K562 (cell line): ENCODE results near the gene PRAC1. TPM values are rescaled to one million over a fixed set of nuclear protein-coding genes. Genes with fewer than 3 reads are reported as not detected.

Experiments
- ATAC-seq: fragments of 200-7000 bp; cut with Tn5 transposase; 3 replicates; pipeline ENCODE4 v1.9.1; 2020; ENCODE audit warnings: moderate library complexity
- BruUV-seq: library from RNA; stranded (reverse); fragments of 400-500 nt; replicated peaks from 2 replicates; lab custom pipeline; 2021; lab: Mats Ljungman, UMichigan
- CTCF ChIA-PET: fragments of 300-600 bp; formaldehyde crosslinking; extraction: SDS; loops from one replicate; lab custom pipeline; 2021; ENCODE audit warnings: low intra/inter-chr PET ratio; lab: Yijun Ruan, JAX
- POLR2A ChIA-PET: fragments of 300-600, 350-650 bp; sonication (Branson Sonifier 250); formaldehyde crosslinking; extraction: SDS; loops from one replicate; lab custom pipeline; 2021; ENCODE audit warnings: antibody characterized with exemption, inconsistent platforms; lab: Yijun Ruan, JAX
- DNase-seq, 4 experiments: peaks; one replicate each; pipeline versions ENCODE4 v3.0.0 to v3.0.0-alpha.2; 2011 to 2018; ENCODE audit warnings: low spot score in 3 of 4, mixed read lengths in 3 of 4; ENCODE audit errors: extremely low read depth in 1 of 4
- FAIRE-seq: peaks from 2 replicates; lab custom pipeline; 2011; peaks lifted over from hg19 to GRCh38; lab: Jason Lieb, UNC
- H2AFZ ChIP-seq: 2 replicates; pipeline ENCODE4 v1.6.0; 2011; ENCODE audit warnings: low read depth, low read length, control low read depth, inconsistent platforms
- H3K27ac ChIP-seq: fragments of 200-600 bp; 3 replicates; pipeline ENCODE4 v1.8.0; 2011; ENCODE audit warnings: low read depth, mild to moderate bottlenecking, control low read depth, inconsistent platforms, low read length, moderate library complexity, mixed read lengths; ENCODE audit errors: extremely low read depth
- H3K27me3 ChIP-seq, 2 experiments: fragments of 300-600 bp in 1 of 2; 2 replicates in 1 of 2; 3 replicates in 1 of 2; pipeline versions ENCODE4 v1.6.0 to v1.8.0; 2011; ENCODE audit warnings: inconsistent platforms in 2 of 2, low read length in 2 of 2, mild to moderate bottlenecking in 1 of 2, mixed read lengths in 1 of 2, moderate library complexity in 1 of 2; ENCODE audit not compliant: control insufficient read depth in 2 of 2, insufficient read depth in 2 of 2
- H3K36me3 ChIP-seq: fragments of 300-600 bp; 3 replicates; pipeline ENCODE4 v1.8.0; 2011; ENCODE audit warnings: mild to moderate bottlenecking, low read length, inconsistent platforms; ENCODE audit not compliant: control insufficient read depth, insufficient read depth
- H3K4me1 ChIP-seq, 2 experiments: fragments of 200-600 bp in 1 of 2; replicated peaks in 1 of 2; 2 replicates in 1 of 2; 3 replicates in 1 of 2; pipeline versions ENCODE4 v1.5.1 to v1.8.0; 2011; ENCODE audit warnings: inconsistent platforms in 2 of 2, low read length in 2 of 2, mild to moderate bottlenecking in 1 of 2, mixed read lengths in 1 of 2, moderate library complexity in 1 of 2; ENCODE audit not compliant: control insufficient read depth in 2 of 2, insufficient read depth in 2 of 2
- H3K4me2 ChIP-seq: 2 replicates; pipeline ENCODE4 v1.6.1; 2011; ENCODE audit warnings: low read length, control low read depth, inconsistent platforms, mixed read lengths; ENCODE audit not compliant: insufficient read depth
- H3K4me3 ChIP-seq: fragments of 200-600 bp; sonication (generic), shearing (Covaris generic); 2 replicates; pipeline ENCODE4 v1.5.1; 2016; ENCODE audit warnings: control low read depth, inconsistent platforms
- H3K79me2 ChIP-seq: fragments of 200-600 bp; 3 replicates; pipeline ENCODE4 v1.8.0; 2011; ENCODE audit warnings: low read length, inconsistent platforms; ENCODE audit not compliant: control insufficient read depth, insufficient read depth
- H3K9ac ChIP-seq, 2 experiments: 2 replicates each; pipeline versions ENCODE4 v1.6.0 to v1.6.1; 2011; ENCODE audit warnings: low read depth in 2 of 2, low read length in 2 of 2, control low read depth in 1 of 2, inconsistent platforms in 1 of 2, mild to moderate bottlenecking in 1 of 2, mixed read lengths in 1 of 2; ENCODE audit not compliant: insufficient read depth in 1 of 2
- H3K9me1 ChIP-seq: one replicate; pipeline ENCODE4 v1.6.0; 2011; ENCODE audit warnings: inconsistent platforms, mild to moderate bottlenecking, low read length, moderate library complexity; ENCODE audit not compliant: control insufficient read depth, insufficient read depth
- H3K9me3 ChIP-seq: replicated peaks from 2 replicates; pipeline ENCODE4 v1.5.1; 2011; ENCODE audit warnings: low read depth, low read length, inconsistent platforms; ENCODE audit not compliant: control insufficient read depth, insufficient read depth
- H4K20me1 ChIP-seq: replicated peaks from 2 replicates; pipeline ENCODE4 v1.6.1; 2011; ENCODE audit warnings: low read length, inconsistent platforms, mixed read lengths; ENCODE audit not compliant: control insufficient read depth, insufficient read depth
- ARID1B ChIP-seq: fragments of 450-650 bp; IDR thresholded peaks from 2 replicates; pipeline ENCODE4 v1.6.1; 2016; ENCODE audit warnings: antibody characterized with exemption, mild to moderate bottlenecking, inconsistent platforms
- BCL6 ChIP-seq: fragments of 250-450 bp; sonication (Bioruptor Pico); IDR thresholded peaks from 2 replicates; pipeline ENCODE4 v1.4.0; 2020
- BMI1 ChIP-seq: fragments of 150-350 bp; IDR thresholded peaks from 2 replicates; pipeline ENCODE4 v1.6.1; 2014; ENCODE audit warnings: low read length
- CBX2 ChIP-seq: fragments of 200-600 bp; sonication (generic); IDR thresholded peaks from one replicate; pipeline ENCODE4 v1.6.1; 2012; ENCODE audit warnings: mild to moderate bottlenecking, low read length, inconsistent platforms; ENCODE audit not compliant: insufficient read depth, poor library complexity, severe bottlenecking
- CBX3 ChIP-seq, 2 experiments: IDR thresholded peaks; 1 replicate in 1 of 2; 2 replicates in 1 of 2; pipeline ENCODE4 v1.6.1; 2012; ENCODE audit warnings: inconsistent platforms in 2 of 2, low read length in 2 of 2, borderline replicate concordance in 1 of 2, control low read depth in 1 of 2
- CBX8 ChIP-seq: fragments of 200-600 bp; sonication (generic); IDR thresholded peaks from 2 replicates; pipeline ENCODE4 v1.6.1; 2012; ENCODE audit warnings: borderline replicate concordance, mixed run types, low read depth, mild to moderate bottlenecking, moderate library complexity, mixed read lengths, low read length, control low read depth, inconsistent platforms; ENCODE audit not compliant: poor library complexity, severe bottlenecking; ENCODE audit errors: extremely low read depth
- EHMT2 ChIP-seq: fragments of 450-650 bp; IDR thresholded peaks from 2 replicates; pipeline ENCODE4 v1.6.1; 2018; ENCODE audit warnings: antibody characterized with exemption
- HDAC8 ChIP-seq: fragments of 450-650 bp; IDR thresholded peaks from 2 replicates; pipeline ENCODE4 v1.6.1; 2016; ENCODE audit warnings: mild to moderate bottlenecking, missing genetic modification characterization, moderate library complexity, missing compliant biosample characterization
- HNRNPUL1 ChIP-seq: fragments of 200-400 bp; formaldehyde crosslinking; IDR thresholded peaks from 2 replicates; pipeline ENCODE4 v1.6.1; 2017; ENCODE audit warnings: low read length
- MYBL2 ChIP-seq, 2 experiments: fragments of 450-650 bp in 1 of 2; sonication (generic) in 1 of 2; formaldehyde crosslinking in 1 of 2; IDR thresholded peaks; 2 replicates each; pipeline versions ENCODE4 v1.6.1 to v1.8.1; 2017 to 2022; ENCODE audit warnings: borderline replicate concordance in 1 of 2, inconsistent platforms in 1 of 2, low read depth in 1 of 2, mild to moderate bottlenecking in 1 of 2, missing genetic modification reagents in 1 of 2, moderate library complexity in 1 of 2
- NBN ChIP-seq: fragments of 450-650 bp; IDR thresholded peaks from 2 replicates; pipeline ENCODE4 v1.6.1; 2016; ENCODE audit warnings: low read depth, mild to moderate bottlenecking
- NFIC ChIP-seq: fragments of 450-650 bp; IDR thresholded peaks from 2 replicates; pipeline ENCODE4 v1.6.1; 2017; ENCODE audit warnings: mild to moderate bottlenecking, inconsistent platforms
- PBX2 ChIP-seq, 2 experiments: IDR thresholded peaks in 1 of 2; conservative IDR thresholded peaks in 1 of 2; 2 replicates each; pipeline ENCODE4 v1.6.1; 2016; ENCODE audit warnings: low read depth in 2 of 2, mild to moderate bottlenecking in 1 of 2, missing compliant biosample characterization in 1 of 2, missing genetic modification characterization in 1 of 2, moderate library complexity in 1 of 2
- POLR2G ChIP-seq: fragments of 200-400 bp; formaldehyde crosslinking; IDR thresholded peaks from 2 replicates; pipeline ENCODE4 v1.6.1; 2017; ENCODE audit warnings: low read depth, mild to moderate bottlenecking, antibody characterized with exemption, low read length, moderate library complexity
- RFX1 ChIP-seq: fragments of 450-650 bp; IDR thresholded peaks from 2 replicates; pipeline ENCODE4 v1.6.1; 2016; ENCODE audit warnings: mild to moderate bottlenecking, moderate library complexity
- SREBF1 ChIP-seq: fragments of 150-350 bp; IDR thresholded peaks from 2 replicates; pipeline ENCODE4 v1.6.1; 2014; ENCODE audit warnings: antibody characterized with exemption, low read depth, low read length, borderline replicate concordance
- ZFP36 ChIP-seq: fragments of 150-350 bp; IDR thresholded peaks from 2 replicates; pipeline ENCODE4 v1.6.1; 2018; ENCODE audit warnings: low read length, low read depth; ENCODE audit not compliant: partially characterized antibody
- ZNF165 ChIP-seq: fragments of 250-450 bp; sonication (Bioruptor Pico); IDR thresholded peaks from 2 replicates; pipeline ENCODE4 v1.4.0; 2020; ENCODE audit warnings: borderline replicate concordance
- ZNF384 ChIP-seq: IDR thresholded peaks from 2 replicates; pipeline ENCODE4 v1.6.1; 2012; ENCODE audit warnings: low read depth, low read length, improper control_type of control experiment
- ZNF696 ChIP-seq: fragments of 250-450 bp; sonication (Bioruptor Pico); conservative IDR thresholded peaks from 2 replicates; pipeline ENCODE4 v1.4.0; 2020; ENCODE audit warnings: mild to moderate bottlenecking, moderate library complexity
- WGBS: fragments of 100-300 bp; shearing (Covaris generic); methylation state at CpG from one replicate; pipeline ENCODE4 v1.1.6; 2016; ENCODE audit warnings: low coverage, mixed read lengths; ENCODE audit not compliant: insufficient coverage; ENCODE audit errors: missing lambda C conversion rate; 5-methylcytosine and 5-hydroxymethylcytosine counted together
- in situ Hi-C: fragments of 300-500 bp; cut with MboI; formaldehyde crosslinking; loops from 4 replicates; pipeline ENCODE4 v1.15.0; 2018; ENCODE audit warnings: inconsistent platforms, mixed read lengths
- intact Hi-C: fragments of 100-400 bp; cut with micrococcal nuclease; formaldehyde crosslinking; loops from 2 replicates; pipeline ENCODE4 v1.14.2; 2022
- polyA plus RNA-seq, 8 experiments: library from polyadenylated mRNA; depleted of rRNA in 4 of 8; stranded (reverse) in 5 of 8; unstranded in 3 of 8; fragments of >200 nt; fragmentation: Nextera tagmentation in 2 of 8; fragmentation: Illumina TruSeq in 1 of 8; extraction: Ambion mirVana in 2 of 8; extraction: Trizol in 1 of 8; gene quantifications; 2 replicates each; pipeline versions ENCODE4 v1.2.1 to v1.2.3, GENCODE V29; 2011 to 2014; ENCODE audit warnings: inconsistent platforms in 1 of 8, missing spikeins in 1 of 8
- total RNA-seq, 7 experiments: library from RNA; depleted of rRNA in 6 of 7; stranded (reverse); fragments of >200 nt in 6 of 7; fragmentation: Illumina TruSeq in 2 of 7; extraction: Trizol in 2 of 7; gene quantifications; 2 replicates each; pipeline versions ENCODE4 v1.2.1 to v1.2.3, GENCODE V29; 2011 to 2021; ENCODE audit warnings: low replicate concordance in 1 of 7

PRAC1 gene
- total and polyA plus RNA-seq, 9 of the 15 experiments (the other 6 are each of a cell fraction or from before 2014, with no cell fraction given): not detected

- no TSS peak for BruUV-seq
- no peak for ATAC-seq
- no peak overlapping the region for H2AFZ ChIP-seq
- in situ Hi-C loops: no loop called here
- peak; percentile 44 for FAIRE-seq
- CTCF ChIA-PET: no interaction called here
- POLR2A ChIA-PET: interaction anchor here (0.6 to 1.3 kb wide), 2 partner anchors 21 to 1029 kb away, joined by 3 to 4 read pairs; partner anchors contain the start of gene HOXB13
- H3K4me1 ChIP-seq: peaks cover 0 to 13% of the 10 kb centered on the region in 2 experiments; a peak in 1 of 5 replicates
- H3K9me3 ChIP-seq: no peaks in the 10 kb centered on the region
- intact Hi-C loops: no loop called here
- WGBS: 1% methylated on average over 16 of the region's 16 CpGs
- H3K9me1 ChIP-seq: no peaks in the 10 kb centered on the region
- no peak overlapping the region for H3K4me3 ChIP-seq
- H4K20me1 ChIP-seq: peaks cover 10% of the 10 kb centered on the region; the same call in 1 of the 2 replicates
- H3K36me3 ChIP-seq: no peaks in the 10 kb centered on the region
- H3K27me3 ChIP-seq: peaks cover 72 to 83% of the 10 kb centered on the region in 2 experiments
- no peaks in the 10 kb centered on the region for H3K79me2 ChIP-seq
- no peak for DNase-seq
- H3K9ac ChIP-seq: no peak overlapping the region
- H3K27ac ChIP-seq: no peak overlapping the region
- no peak overlapping the region for H3K4me2 ChIP-seq
- TF ChIP-seq CBX8 (peak; percentile 100), MYBL2 (IDR thresholded peaks at IDR 0.05; ENCODE audit: low read depth) (no peak), MYBL2 (CRISPR knock-in tag; IDR thresholded peaks at IDR 0.05; ENCODE audit: borderline replicate concordance) (no peak), PBX2 (CRISPR knock-in tag; IDR thresholded peaks at IDR 0.05; ENCODE audit: low read depth) (no peak), PBX2 (tag; conservative IDR thresholded peaks at IDR 0.05; ENCODE audit: low read depth) (no peak), ZNF165 (CRISPR knock-in tag) (no peak), NFIC (peak; percentile 36; the same call in 1 of the 2 replicates), ZNF384 (no peak), BCL6 (no peak), EHMT2 (no peak), NBN (no peak), HDAC8 (tag) (no peak), ARID1B (no peak), ZNF696 (no peak), BMI1 (peak; percentile 90), SREBF1 (no peak), CBX2 (peak; percentile 100), RFX1 (no peak), POLR2G (no peak), CBX3 (IDR thresholded peaks at IDR 0.05; ENCODE audit: borderline replicate concordance in 1 of 2, low read length in 2 of 2) (no peak), HNRNPUL1 (no peak), ZFP36 (peak; percentile 78)
Measured at GRCh38 chr17:48748718-48749566, 26.6 kb upstream of the PRAC1 start.
